GM21576 (cell line): Measurements from ENCODE around the gene TOLLIP.

Source experiments
- ATAC-seq: cut with Tn5 transposase; IDR thresholded peaks from one replicate; pipeline ENCODE4 v1.9.1; 2021; ENCODE audit warnings: mild to moderate bottlenecking, moderate library complexity; ENCODE audit not compliant: unreplicated experiment

Gene TOLLIP

DNA sequence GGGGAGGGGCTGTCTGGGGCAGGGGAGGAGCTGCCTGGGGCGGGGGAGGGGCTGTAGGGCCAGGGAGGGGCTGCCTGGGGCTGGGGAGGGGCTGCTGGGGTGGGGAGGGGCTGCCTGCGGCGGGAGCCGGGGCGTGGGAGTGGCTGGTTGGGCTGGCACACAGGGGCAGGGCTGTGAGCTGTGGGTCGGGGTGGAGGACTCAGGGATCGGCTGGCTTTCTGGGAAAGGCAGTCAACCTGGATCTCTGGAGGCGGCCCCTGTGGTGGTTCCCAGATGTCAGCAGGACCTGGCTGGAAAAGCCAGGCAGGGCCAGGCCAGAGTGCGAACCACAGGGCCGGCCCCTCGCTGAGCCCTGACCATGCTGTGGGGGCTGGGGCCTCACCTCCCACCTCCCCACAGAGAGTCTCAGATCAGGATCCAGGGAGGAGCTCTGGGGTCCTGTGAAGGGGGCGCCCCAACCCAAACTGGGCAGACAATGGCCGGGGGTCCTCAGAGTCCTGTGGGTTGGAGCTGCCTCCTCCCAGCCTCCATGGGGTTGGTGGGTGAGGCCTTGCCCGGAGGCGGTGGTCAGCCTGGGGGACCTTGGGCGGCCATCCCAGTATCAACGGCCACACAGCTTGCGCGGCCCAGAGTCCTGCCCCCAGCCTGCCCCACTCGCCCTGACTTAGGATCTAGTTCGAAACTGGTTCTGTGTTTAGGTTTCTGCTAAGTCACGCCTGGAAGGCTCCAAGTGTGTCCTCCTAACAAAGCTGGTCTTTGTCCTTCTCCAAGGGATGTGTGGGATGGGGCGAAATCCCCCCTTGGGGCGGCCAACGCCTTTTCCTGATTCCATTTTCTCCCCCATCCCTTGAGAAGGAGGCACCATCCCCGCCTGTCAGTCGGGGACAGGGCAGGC lies 84.7 kb downstream of the TOLLIP start:
- ATAC-seq = no peak
